NCI-H2029 treated with DMSO at 0.1 percent for 48 hours (cell line): ENCODE data around the gene ITPKA.
"Not testable (repeated sequence)": the region's sequence is repeated elsewhere in the genome, so short reads cannot be mapped to it uniquely, and the experiment has no call there.

Experiments
- DNase-seq: peaks from one replicate; lab custom pipeline; 2025; lab: John Stamatoyannopoulos, UW

ITPKA gene

GRCh38 chr15:41493205-41493901 is at the start of gene ITPKA:
Gene ITPKA (plus strand): TSS chr15:41493874. CDS start chr15:41493928, 54 bp downstream.
- DNase-seq: no peak

DNA sequence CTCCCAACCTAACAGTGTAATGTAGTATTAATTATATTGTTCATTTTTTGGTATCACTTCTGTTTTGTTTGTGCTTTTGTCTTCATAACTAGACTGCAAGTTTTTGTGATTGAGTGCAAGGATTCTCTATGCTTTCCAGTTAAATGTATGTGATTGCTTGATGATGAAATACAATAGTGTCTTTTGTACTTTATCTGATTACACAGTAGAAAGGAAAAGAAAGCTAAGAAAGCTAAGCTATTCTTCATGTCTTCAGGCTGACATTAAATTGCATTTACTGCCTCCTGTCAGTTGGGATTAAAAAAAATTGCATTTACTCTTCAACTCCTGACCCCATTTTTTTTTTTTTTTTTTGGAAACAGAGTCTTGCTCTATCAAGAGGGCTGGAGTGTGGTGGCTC is 48.3 kb upstream of the ITPKA start:
- DNase-seq: no peak

- no peak for DNase-seq
Observed at GRCh38 chr15:41462084-41462795, 31.4 kb upstream of the ITPKA start.

DNA sequence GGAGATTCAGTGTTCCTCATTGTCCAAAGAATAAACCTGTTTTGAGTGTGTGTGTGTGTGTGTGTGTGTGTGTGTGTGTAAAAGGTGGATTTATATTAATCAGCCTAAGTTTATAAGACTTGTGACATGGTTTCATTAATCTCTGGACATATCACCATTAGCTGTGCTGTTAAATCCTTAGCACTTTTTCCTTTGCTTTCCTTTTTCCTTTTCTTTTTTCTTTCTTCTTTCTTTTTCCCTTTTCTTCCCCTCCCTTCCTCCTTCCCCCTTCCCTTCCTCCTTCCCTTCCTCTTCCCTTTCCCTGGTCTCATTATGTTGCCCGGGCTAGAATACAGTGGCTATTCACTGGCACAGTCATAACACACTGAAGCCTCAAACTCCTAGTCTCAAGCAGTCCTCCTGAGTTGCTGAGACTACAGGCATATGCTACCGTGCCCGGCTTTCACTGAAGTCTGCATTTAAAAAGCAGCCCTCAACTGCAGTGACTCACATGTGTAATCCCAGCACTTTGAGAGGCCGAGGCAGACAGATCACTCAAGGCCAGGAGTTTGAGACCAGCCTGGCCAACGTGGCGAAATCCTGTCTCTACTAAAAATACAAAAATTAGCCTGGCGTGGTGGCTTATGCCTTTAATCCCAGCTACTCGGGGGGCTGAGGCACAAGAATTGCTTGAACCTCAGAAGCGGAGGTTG is 28.6 kb upstream of the ITPKA start:
- no peak for DNase-seq

- no peak for DNase-seq
Observed at GRCh38 chr15:41465822-41466421, 27.8 kb upstream of the ITPKA start.

- no peak for DNase-seq
Observed at GRCh38 chr15:41466711-41467110, 27.0 kb upstream of the ITPKA start.

GRCh38 chr15:41469644-41470043 is 24.0 kb upstream of the ITPKA start:
- DNase-seq: not testable (repeated sequence)

GRCh38 chr15:41473418-41473817 is 20.3 kb upstream of the ITPKA start:
- no peak for DNase-seq

- DNase-seq: no peak
Observed at GRCh38 chr15:41474436-41474835, 19.2 kb upstream of the ITPKA start.

- DNase-seq: peak; percentile 30
Observed at GRCh38 chr15:41474941-41475340, 18.7 kb upstream of the ITPKA start.

DNA sequence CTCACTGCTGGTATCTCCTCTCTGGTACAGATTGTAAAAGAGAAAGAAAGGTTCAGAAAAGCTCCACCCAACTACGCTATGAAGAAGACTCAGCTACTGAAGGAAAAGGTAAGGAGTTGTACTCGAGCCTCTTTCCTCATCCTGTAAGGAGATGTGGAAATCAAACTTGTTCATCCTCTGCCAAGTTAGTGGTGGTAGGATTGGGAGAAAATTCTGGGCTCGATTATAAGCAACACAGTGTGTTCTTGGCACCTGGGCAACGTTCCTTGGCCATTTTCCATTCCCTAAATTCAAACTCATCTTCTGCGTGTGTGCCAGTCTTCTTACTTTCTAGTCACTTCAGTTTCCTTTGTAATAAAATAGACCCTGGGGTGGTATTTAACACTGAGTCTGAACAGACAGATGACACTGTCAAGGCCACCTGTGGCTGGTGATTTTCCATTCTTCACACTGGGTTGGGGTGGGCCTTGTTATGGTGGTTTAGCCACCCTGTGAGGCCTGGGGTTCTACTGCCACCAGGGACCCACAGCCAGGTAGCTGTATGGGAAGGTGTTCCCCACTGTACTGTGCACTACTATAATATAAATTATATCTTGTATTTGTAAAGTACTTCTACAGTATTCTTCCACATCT is 17.1 kb upstream of the ITPKA start:
- no peak for DNase-seq

DNA sequence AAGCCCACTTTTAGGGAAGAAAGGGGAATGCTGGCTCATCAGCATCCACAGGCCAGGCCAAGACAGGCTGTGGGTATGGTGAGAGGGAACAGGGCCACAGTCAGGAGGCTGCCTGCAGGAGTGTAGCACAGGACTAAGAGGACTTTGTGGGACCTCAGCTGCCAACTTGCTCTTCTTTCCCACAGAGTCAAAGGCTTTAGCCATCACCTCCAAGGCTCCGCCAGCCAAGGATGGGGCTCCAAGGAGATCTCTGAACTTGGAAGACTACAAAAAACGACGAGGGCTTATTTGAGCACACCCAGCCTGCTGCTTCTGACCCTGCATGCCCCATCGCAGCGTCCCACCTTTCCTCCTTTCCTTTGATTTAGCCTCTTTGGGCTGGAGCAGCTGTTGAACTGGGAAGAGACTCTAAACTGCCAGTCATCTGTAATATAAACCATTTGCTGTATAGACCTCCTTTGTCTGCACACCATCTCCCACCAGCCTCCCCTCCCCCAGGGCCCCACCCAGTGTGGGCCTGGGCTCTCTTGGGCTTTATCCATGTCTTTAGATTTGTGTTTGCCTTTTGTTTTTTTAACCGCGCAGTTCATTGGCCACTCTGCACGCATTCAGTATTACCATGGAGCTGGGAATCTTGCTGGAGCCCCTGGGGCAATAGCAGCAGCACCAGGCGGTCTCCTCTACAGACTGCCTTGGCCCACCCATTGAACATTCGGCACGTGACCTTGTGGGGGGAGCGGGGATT is 13.1 kb upstream of the ITPKA start:
- DNase-seq: no peak

GRCh38 chr15:41482110-41482877 is 11.4 kb upstream of the ITPKA start:
- no peak for DNase-seq

DNA sequence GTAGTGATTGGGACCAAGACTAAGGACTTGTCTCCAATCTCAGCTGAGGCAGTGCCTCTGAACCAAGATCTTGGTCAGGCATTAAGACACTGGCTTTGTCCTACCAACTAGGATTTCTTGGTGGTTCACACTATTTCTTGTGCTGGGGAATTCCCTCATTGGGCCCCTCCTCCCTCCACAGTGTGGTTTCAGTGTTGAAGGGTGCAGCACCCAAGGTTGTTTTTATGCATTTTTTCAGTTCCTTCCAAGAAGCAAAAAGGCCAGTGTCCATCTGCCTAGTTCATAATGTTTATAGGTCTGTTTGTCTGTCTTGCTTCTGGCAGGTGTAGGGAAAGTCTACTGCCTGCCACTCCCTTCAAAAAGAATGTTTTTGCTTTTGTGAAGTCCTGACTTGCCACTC is 10.6 kb upstream of the ITPKA start:
- DNase-seq: no peak

- DNase-seq: no peak
Observed at GRCh38 chr15:41483519-41483918, 10.2 kb upstream of the ITPKA start.

DNA sequence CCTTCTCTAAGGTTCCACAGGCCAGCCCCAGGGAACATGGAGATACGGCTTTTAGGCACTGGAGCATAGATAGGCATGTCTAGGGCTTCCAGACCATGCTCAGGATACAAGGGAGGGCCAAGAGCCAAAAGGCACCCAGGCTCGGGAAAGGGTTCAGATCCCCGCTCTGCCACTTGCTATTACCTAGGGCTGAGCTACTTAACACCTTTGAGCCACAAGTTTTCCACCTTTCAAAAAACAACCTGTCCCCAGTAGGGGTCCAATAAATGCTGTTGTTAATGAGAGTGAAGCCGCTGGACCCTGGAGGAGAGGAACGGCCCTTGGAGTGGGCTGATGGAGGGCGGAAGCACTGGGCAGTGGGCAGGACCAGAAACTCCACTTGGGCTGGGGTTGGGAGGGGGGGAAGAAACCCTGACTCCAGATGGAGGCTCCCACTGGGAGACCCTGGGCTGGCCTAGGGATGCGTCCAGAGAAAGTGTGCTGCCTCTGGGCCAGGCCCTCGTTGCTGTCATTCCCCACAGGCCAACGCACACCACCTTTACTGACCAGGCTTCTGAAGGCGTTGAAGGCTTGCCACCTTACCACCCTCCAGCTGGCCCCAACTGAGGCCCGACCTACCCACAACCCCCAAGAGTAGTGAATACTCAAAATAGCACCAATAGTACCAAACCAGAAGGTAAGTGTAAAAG is 8.6 kb upstream of the ITPKA start:
- DNase-seq: no peak

GRCh38 chr15:41486286-41486685 is 7.4 kb upstream of the ITPKA start:
- DNase-seq: no peak

GRCh38 chr15:41487381-41487780 is 6.3 kb upstream of the ITPKA start:
- DNase-seq: no peak

DNA sequence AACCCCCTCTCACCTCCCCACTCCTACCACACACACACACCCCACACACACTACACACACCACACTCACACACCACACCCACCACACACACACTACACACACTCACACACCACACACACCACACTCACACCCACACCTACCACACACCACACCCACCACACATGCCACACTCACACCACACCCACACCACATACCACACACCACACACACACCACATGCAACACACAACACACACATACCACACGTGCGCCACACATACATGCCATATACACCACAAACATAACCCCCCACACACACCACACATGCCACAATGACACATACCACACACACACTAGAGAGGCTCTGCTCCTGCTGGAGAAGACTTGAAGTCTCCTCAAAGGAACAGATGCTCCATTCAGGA is 5.9 kb upstream of the ITPKA start:
- DNase-seq: no peak

DNA sequence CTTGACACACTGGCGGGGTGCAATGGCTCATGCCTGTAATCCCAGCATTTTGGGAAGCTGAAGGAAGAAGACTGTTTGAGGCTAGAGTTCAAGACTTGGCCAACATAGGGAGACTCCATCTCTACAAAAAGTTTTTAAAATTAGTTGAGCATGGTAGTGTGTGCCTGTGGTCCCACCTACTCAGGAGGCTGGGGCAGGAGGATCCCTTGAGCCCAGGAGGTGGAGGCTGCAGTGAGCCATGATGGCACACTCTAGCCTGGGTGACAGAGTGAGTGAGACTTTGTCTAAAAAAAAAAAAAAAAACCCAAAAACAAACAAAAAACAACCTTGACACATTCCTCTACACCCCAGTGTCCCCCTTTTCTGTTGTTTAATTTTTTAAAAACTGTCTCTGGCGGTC is 4.0 kb upstream of the ITPKA start:
- no peak for DNase-seq
